CD8-positive, alpha-beta memory T cell (primary cell): ENCODE results near the gene PTS. TPM values are rescaled to one million over a fixed set of nuclear protein-coding genes. Genes with fewer than 3 reads are reported as not detected.

ENCODE experiments used
- CTCF ChIA-PET: fragments of 350-600 bp; sonication (Branson Sonifier 250); formaldehyde crosslinking; loops from one replicate; lab custom pipeline; 2021; ENCODE audit warnings: antibody characterized with exemption; lab: Charles Lee
- POLR2A ChIA-PET: fragments of 350-600 bp; sonication (Branson Sonifier 250); formaldehyde crosslinking; loops from one replicate; lab custom pipeline; 2021; ENCODE audit warnings: antibody characterized with exemption; lab: Charles Lee
- DNase-seq, 5 donors: peaks; one replicate each; pipeline versions ENCODE4 v3.0.0 to v3.0.0-alpha.2; 2020 to 2022; ENCODE audit warnings: mixed read lengths in 1 of 5
- H3K27ac ChIP-seq: one replicate; pipeline ENCODE4 v1.7.0; 2013; ENCODE audit warnings: low read depth, mild to moderate bottlenecking, low read length, moderate library complexity
- H3K27me3 ChIP-seq: 2 replicates; pipeline ENCODE4 v1.7.0; 2013; ENCODE audit warnings: low read length, mild to moderate bottlenecking; ENCODE audit not compliant: insufficient read depth, poor library complexity, severe bottlenecking
- H3K36me3 ChIP-seq: 2 replicates; pipeline ENCODE4 v1.7.0; 2013; ENCODE audit warnings: mild to moderate bottlenecking, low read length, moderate library complexity; ENCODE audit not compliant: insufficient read depth
- H3K4me1 ChIP-seq: 2 replicates; pipeline ENCODE4 v1.7.0; 2013; ENCODE audit warnings: mild to moderate bottlenecking, low read length, moderate library complexity; ENCODE audit not compliant: insufficient read depth
- H3K4me3 ChIP-seq: 2 replicates; pipeline ENCODE4 v1.7.0; 2013; ENCODE audit warnings: mild to moderate bottlenecking, low read length
- H3K9me3 ChIP-seq: 2 replicates; pipeline ENCODE4 v1.7.0; 2013; ENCODE audit warnings: mild to moderate bottlenecking, low read length
- H3K27ac Mint-ChIP-seq, 8 donors: one replicate each; pipeline ENCODE4 v1.8.0; 2020 to 2021; ENCODE audit warnings: mixed read lengths in 8 of 8, mild to moderate bottlenecking in 6 of 8, inconsistent platforms in 3 of 8, moderate library complexity in 3 of 8
- H3K27me3 Mint-ChIP-seq, 2 donors: one replicate each; pipeline ENCODE4 v1.8.0; 2020 to 2021; ENCODE audit warnings: mixed read lengths in 2 of 2, mild to moderate bottlenecking in 1 of 2, moderate library complexity in 1 of 2
- H3K36me3 Mint-ChIP-seq, 3 donors: one replicate each; pipeline ENCODE4 v1.8.0; 2020 to 2021; ENCODE audit warnings: mixed read lengths in 3 of 3, inconsistent platforms in 1 of 3, mild to moderate bottlenecking in 1 of 3
- H3K4me1 Mint-ChIP-seq, 3 donors: one replicate each; pipeline ENCODE4 v1.8.0; 2020 to 2021; ENCODE audit warnings: mixed read lengths in 3 of 3, inconsistent platforms in 1 of 3, mild to moderate bottlenecking in 1 of 3
- H3K4me3 Mint-ChIP-seq, 7 donors: one replicate each; pipeline ENCODE4 v1.8.0; 2020 to 2021; ENCODE audit warnings: mixed read lengths in 7 of 7, mild to moderate bottlenecking in 6 of 7, moderate library complexity in 4 of 7, inconsistent platforms in 2 of 7
- H3K9me3 Mint-ChIP-seq, 5 donors: one replicate each; pipeline ENCODE4 v1.8.0; 2020 to 2022; ENCODE audit warnings: mixed read lengths in 5 of 5, mild to moderate bottlenecking in 3 of 5, moderate library complexity in 2 of 5, inconsistent platforms in 1 of 5
- polyA plus RNA-seq: library from polyadenylated mRNA; unstranded; fragments of 300-500 nt; fragmentation: Illumina TruSeq; gene quantifications from one replicate; pipeline ENCODE4 v1.2.3, GENCODE V29; 2021
- total RNA-seq, 2 experiments: library from RNA; stranded (reverse); gene quantifications; one replicate each; pipeline ENCODE4 v1.2.3, GENCODE V29; 2021

Gene PTS
- total and polyA plus RNA-seq, 3 experiments from 2014 or later = 11.6 to 40.8 (median 38.4) TPM

DNA sequence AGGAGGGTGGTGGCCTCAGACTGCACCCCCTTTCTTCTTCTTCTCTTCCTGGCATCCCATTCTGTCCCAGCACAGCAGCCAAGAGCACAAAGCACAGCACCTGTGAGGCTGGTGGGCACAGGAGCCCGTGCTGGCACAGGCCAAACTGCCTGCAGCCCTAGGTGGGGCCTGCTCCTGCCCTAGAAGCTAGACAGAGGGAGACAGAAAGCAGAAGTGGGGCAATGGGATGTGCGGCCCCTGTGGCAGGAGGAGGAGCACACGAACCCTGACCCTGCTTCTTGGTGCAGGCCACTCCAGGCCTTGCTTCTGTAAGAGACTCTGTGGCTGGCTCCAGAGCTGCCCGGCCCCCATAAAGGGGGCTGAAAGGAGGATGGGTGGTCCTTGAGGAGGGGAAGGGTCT, 3.9 kb upstream of the PTS start:
- no peaks in the 10 kb centered on the region for H3K27me3 ChIP-seq
- H3K36me3 ChIP-seq = no peaks in the 10 kb centered on the region
- POLR2A ChIA-PET = no interaction called here
- no peak overlapping the region for H3K27ac ChIP-seq
- CTCF ChIA-PET = interaction anchor here (8.4 kb wide), 1 partner anchor 56 kb away, joined by 198 read pairs; no protein-coding TSS in a partner anchor
- H3K4me3 ChIP-seq = no peak overlapping the region
- DNase-seq = no peak
- Mint-ChIP-seq H3K4me3 (no peak overlapping the region), H3K27ac (peak overlapping the region in 2 of 8 donors; percentile 19 to 50), H3K36me3 (peaks cover 0 to 11% (median 0%) of the 10 kb centered on the region in 3 donors), H3K9me3 (no peaks in the 10 kb centered on the region), H3K27me3 (no peaks in the 10 kb centered on the region), H3K4me1 (peaks cover 10 to 18% (median 15%) of the 10 kb centered on the region in 3 donors)
- H3K4me1 ChIP-seq = peaks cover 4% of the 10 kb centered on the region
- no peaks in the 10 kb centered on the region for H3K9me3 ChIP-seq

DNA sequence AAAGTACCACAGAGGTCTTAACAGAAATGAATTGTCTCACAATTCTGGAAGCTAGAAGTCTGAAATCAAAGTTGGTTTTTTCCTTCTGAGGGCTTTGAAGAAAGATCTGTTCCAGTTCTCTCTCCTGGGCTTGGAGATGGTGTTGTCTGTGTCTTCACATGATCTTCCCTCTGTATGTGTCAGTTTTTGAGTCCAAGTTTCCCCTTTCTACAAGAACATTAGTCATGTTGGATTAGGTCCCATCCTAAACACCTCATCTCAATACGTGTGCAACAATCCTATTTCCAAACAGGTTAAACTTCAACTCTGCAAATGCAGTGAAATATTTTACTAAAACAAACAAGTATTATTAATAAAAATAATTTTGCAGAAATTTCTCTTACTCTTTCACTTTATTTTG, 3.1 kb upstream of the PTS start:
- ChIA-PET POLR2A (no interaction called here), CTCF (interaction anchor here (0.7 to 8.4 kb wide), 3 partner anchors 41 to 332 kb away, joined by 3 to 198 read pairs (median 3); no protein-coding TSS in a partner anchor)
- no peaks in the 10 kb centered on the region for H3K9me3 Mint-ChIP-seq
- Histone ChIP-seq H3K36me3 (no peaks in the 10 kb centered on the region), H3K27me3 (no peaks in the 10 kb centered on the region), H3K27ac (no peak overlapping the region), H3K4me3 (no peak overlapping the region), H3K4me1 (peaks cover 9% of the 10 kb centered on the region), H3K9me3 (no peaks in the 10 kb centered on the region)
- no peaks in the 10 kb centered on the region for H3K27me3 Mint-ChIP-seq
- H3K27ac Mint-ChIP-seq = no peak overlapping the region
- peaks cover 16 to 26% (median 23%) of the 10 kb centered on the region in 3 donors for H3K4me1 Mint-ChIP-seq
- no peak overlapping the region for H3K4me3 Mint-ChIP-seq
- no peak for DNase-seq
- H3K36me3 Mint-ChIP-seq = peaks cover 0 to 13% (median 0%) of the 10 kb centered on the region in 3 donors

DNA sequence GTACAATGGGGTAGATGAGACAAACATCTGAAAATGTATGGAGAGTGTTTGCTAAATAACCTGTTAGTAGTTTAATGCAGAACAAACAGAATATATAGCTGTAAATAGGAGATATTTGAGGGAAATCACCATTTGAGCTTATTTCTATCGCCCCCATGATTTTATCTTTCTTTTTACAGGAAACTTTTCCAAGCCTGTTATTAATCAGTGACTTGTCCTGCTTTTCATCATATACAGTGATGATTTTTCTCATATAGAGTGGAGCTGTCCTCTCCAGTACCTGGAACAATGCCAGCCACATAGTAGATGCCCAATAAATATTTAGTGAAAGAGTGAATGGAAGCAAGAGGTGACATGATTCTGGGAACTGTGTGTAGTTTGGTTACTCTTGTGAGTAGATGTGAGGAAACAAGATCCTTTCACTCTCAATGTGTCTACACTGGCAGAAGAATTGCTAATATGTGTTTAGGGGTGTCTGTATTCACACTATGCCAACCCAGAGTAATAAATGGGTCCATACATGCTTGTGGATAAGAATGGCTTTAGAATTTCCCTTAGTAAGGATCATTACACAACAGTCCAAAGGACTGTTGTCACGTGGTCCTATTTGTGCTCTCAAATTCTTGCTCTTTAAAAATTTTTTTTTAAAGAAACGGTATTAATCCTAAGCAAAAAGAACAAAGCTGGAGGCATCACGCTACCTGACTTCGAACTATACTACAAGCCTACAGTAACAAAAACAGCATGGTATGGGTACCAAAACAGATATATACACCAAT, 2.3 kb upstream of the PTS start:
- H3K27me3 ChIP-seq = no peaks in the 10 kb centered on the region
- no peaks in the 10 kb centered on the region for H3K9me3 ChIP-seq
- Mint-ChIP-seq H3K27me3 (no peaks in the 10 kb centered on the region), H3K4me1 (peaks cover 18 to 34% (median 31%) of the 10 kb centered on the region in 3 donors), H3K27ac (peak overlapping the region in 3 of 8 donors; percentile 89 to 98 (median 89)), H3K4me3 (peak overlapping the region in 3 of 7 donors; percentile 30 to 95 (median 58)), H3K9me3 (no peaks in the 10 kb centered on the region), H3K36me3 (peaks cover 0 to 20% (median 2%) of the 10 kb centered on the region in 3 donors)
- no peak for DNase-seq
- CTCF ChIA-PET = interaction anchor here (0.7 to 8.4 kb wide), 3 partner anchors 40 to 331 kb away, joined by 3 to 198 read pairs (median 3); no protein-coding TSS in a partner anchor
- no peaks in the 10 kb centered on the region for H3K36me3 ChIP-seq
- H3K4me1 ChIP-seq = peaks cover 9% of the 10 kb centered on the region
- no peak overlapping the region for H3K4me3 ChIP-seq
- H3K27ac ChIP-seq = no peak overlapping the region
- POLR2A ChIA-PET = no interaction called here

DNA sequence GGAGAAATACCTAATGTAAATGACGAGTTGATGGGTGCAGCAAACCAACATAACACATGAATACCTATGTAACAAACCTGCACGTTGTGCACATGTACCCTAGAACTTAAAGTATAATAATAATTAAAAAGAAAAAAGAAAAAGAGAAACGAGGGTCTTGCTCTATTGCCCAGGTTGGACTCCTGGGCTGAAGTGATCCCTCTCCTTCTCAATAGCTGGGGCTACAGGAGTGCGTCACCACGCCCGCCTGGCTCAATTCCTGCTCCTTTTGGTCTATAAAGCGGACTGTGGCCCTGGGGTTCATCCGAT, 521 bp upstream of the PTS start:
- no peaks in the 10 kb centered on the region for H3K9me3 ChIP-seq
- Mint-ChIP-seq H3K4me3 (peak overlapping the region; percentile 93 to 98 (median 95)), H3K27me3 (no peaks in the 10 kb centered on the region), H3K27ac (peak overlapping the region; percentile 98 to 99 (median 99)), H3K9me3 (no peaks in the 10 kb centered on the region), H3K4me1 (peaks cover 16 to 29% (median 28%) of the 10 kb centered on the region in 3 donors), H3K36me3 (peaks cover 0 to 36% (median 10%) of the 10 kb centered on the region in 3 donors)
- peaks cover 9% of the 10 kb centered on the region for H3K4me1 ChIP-seq
- POLR2A ChIA-PET = interaction anchor here (0.5 to 1.0 kb wide), 2 partner anchors 139 to 363 kb away, joined by 3 to 4 read pairs; partner anchors contain the start of genes SDHD and TIMM8B
- H3K36me3 ChIP-seq = peaks cover 8% of the 10 kb centered on the region
- no peaks in the 10 kb centered on the region for H3K27me3 ChIP-seq
- DNase-seq = no peak
- CTCF ChIA-PET = interaction anchor here (0.8 to 3.5 kb wide), 2 partner anchors 45 to 56 kb away, joined by 3 to 38 read pairs; no protein-coding TSS in a partner anchor
- peak overlapping the region; percentile 97 for H3K4me3 ChIP-seq
- H3K27ac ChIP-seq = peak overlapping the region; percentile 96

DNA sequence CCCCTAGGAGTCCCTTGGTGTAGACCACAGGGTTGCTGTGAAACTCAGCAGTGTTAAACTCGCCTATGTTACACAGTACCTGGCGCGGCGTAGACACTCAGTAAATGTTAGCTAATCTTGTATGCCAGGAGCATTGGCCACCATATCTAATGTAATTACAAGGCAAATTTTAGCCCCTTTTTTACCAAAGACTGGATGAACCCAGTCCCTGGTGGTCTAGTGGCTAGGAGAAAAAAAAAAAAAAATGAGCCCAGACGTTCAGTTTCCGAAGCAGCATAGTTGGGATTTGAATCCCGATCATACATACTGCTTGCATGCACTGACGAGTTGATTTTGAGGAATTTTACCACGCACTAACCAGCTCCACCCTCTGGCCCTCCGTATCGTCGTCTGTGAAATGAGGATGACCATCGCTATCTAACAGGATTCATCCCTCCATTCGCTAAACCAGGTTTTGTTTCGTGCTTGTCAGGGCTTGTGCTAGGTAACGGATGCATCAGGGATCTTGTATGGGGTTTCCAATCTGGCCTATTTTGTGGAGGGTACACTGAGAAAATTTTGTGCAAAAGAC, 688 bp downstream of the PTS start:
- peaks cover 0 to 46% (median 13%) of the 10 kb centered on the region in 3 donors for H3K36me3 Mint-ChIP-seq
- H3K27ac ChIP-seq = peak overlapping the region; percentile 96
- H3K36me3 ChIP-seq = peaks cover 16% of the 10 kb centered on the region
- H3K4me3 Mint-ChIP-seq = peak overlapping the region; percentile 93 to 98 (median 95)
- no peaks in the 10 kb centered on the region for H3K27me3 Mint-ChIP-seq
- H3K4me3 ChIP-seq = peak overlapping the region; percentile 97
- POLR2A ChIA-PET = interaction anchor here (0.6 to 1.0 kb wide), 4 partner anchors 53 to 300 kb away, joined by 3 to 5 read pairs (median 4); no protein-coding TSS in a partner anchor
- peak overlapping the region; percentile 98 to 99 (median 99) for H3K27ac Mint-ChIP-seq
- no peak for DNase-seq
- peaks cover 9% of the 10 kb centered on the region for H3K4me1 ChIP-seq
- no peaks in the 10 kb centered on the region for H3K9me3 ChIP-seq
- H3K9me3 Mint-ChIP-seq = no peaks in the 10 kb centered on the region
- CTCF ChIA-PET = interaction anchor here (0.8 to 3.5 kb wide), 3 partner anchors 44 to 55 kb away, joined by 3 to 38 read pairs (median 3); no protein-coding TSS in a partner anchor
- H3K27me3 ChIP-seq = no peaks in the 10 kb centered on the region
- H3K4me1 Mint-ChIP-seq = peaks cover 16 to 29% (median 28%) of the 10 kb centered on the region in 3 donors

DNA sequence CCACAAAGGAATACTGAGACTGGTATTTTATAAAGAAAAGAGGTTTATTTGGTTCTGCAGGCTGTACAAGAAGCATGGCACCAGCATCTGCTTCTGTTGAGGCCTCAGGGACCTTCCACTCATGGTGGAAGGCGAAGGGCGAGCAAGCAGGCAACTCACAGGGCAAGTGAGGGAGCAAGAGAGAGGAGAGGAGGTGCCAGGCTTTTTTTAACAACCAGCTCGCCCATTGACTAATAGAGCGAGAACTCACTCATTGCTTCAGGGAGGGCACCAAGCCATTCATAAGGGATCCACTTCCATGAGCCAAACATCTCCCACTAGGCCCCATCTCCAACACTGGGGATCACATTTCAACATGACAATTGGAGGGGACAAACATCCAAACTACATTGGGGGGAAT, 1.2 kb downstream of the PTS start:
- Mint-ChIP-seq H3K4me3 (peak overlapping the region; percentile 93 to 98 (median 95)), H3K9me3 (no peaks in the 10 kb centered on the region), H3K27me3 (no peaks in the 10 kb centered on the region), H3K27ac (peak overlapping the region in 7 of 8 donors; percentile 95 to 99 (median 99)), H3K4me1 (peaks cover 16 to 29% (median 28%) of the 10 kb centered on the region in 3 donors), H3K36me3 (peaks cover 0 to 51% (median 15%) of the 10 kb centered on the region in 3 donors)
- peaks cover 9% of the 10 kb centered on the region for H3K4me1 ChIP-seq
- H3K27me3 ChIP-seq = no peaks in the 10 kb centered on the region
- ChIA-PET POLR2A (no interaction called here), CTCF (interaction anchor here (3.5 kb wide), 1 partner anchor 55 kb away, joined by 38 read pairs; no protein-coding TSS in a partner anchor)
- H3K4me3 ChIP-seq = peak overlapping the region; percentile 97
- no peak overlapping the region for H3K27ac ChIP-seq
- no peak for DNase-seq
- H3K9me3 ChIP-seq = no peaks in the 10 kb centered on the region
- H3K36me3 ChIP-seq = peaks cover 16% of the 10 kb centered on the region

DNA sequence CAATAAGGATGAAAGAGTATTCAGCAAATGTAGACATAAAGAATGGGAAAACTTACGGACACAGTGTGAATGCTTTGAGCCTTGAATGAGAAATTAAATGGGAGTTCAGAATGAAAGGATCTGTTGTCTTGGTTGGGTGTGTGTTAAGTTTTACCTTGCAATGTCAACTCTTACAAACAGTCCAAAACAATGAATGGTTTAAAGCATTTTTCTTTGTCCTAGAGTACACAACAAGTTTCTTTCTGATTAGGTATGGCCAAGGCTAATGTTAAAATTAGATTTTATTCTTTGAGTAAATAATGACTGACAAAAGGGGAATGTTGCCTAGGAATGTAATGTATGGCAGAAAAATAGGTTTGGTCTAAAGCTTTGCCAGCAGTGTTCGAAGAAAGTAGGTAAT, 2.5 kb downstream of the PTS start:
- Histone ChIP-seq H3K9me3 (no peaks in the 10 kb centered on the region), H3K4me3 (no peak overlapping the region), H3K27me3 (no peaks in the 10 kb centered on the region), H3K27ac (no peak overlapping the region), H3K4me1 (peaks cover 9% of the 10 kb centered on the region), H3K36me3 (peaks cover 16% of the 10 kb centered on the region)
- Mint-ChIP-seq H3K4me3 (peak overlapping the region in 1 of 7 donors; percentile 31), H3K36me3 (peaks cover 0 to 58% (median 15%) of the 10 kb centered on the region in 3 donors), H3K4me1 (peaks cover 16 to 29% (median 28%) of the 10 kb centered on the region in 3 donors), H3K27ac (peak overlapping the region in 1 of 8 donors; percentile 98), H3K9me3 (no peaks in the 10 kb centered on the region), H3K27me3 (no peaks in the 10 kb centered on the region)
- POLR2A ChIA-PET = no interaction called here
- CTCF ChIA-PET = interaction anchor here (1.0 to 3.5 kb wide), 2 partner anchors 9 to 53 kb away, joined by 3 to 38 read pairs; no protein-coding TSS in a partner anchor
- no peak for DNase-seq
